ENCODE data around the gene MT1H. TPM values are rescaled to one million over a fixed set of nuclear protein-coding genes. Genes with fewer than 3 reads are reported as not detected.

MT1H gene
- total RNA-seq, 2 experiments from 2014 or later = 0.61 TPM; not detected in 1

GRCh38 chr16:56675685-56676210 is 6.1 kb downstream of the MT1H start:
- peaks cover 33% of the 10 kb centered on the region for H3K27me3 Mint-ChIP-seq
- ChIA-PET POLR2A (interaction anchor here (0.5 to 1.2 kb wide), 5 partner anchors 13 to 67 kb away, joined by 3 to 8 read pairs (median 5); partner anchors contain the start of genes MT1E and MT2A), CTCF (interaction anchor here (0.7 to 1.7 kb wide), 6 partner anchors 10 to 110 kb away, joined by 3 to 11 read pairs (median 4); no protein-coding TSS in a partner anchor)
- no peaks in the 10 kb centered on the region for H3K9me3 Mint-ChIP-seq (ENCODE audit: low read depth)
- peak overlapping the region; percentile 13 for H3K27ac Mint-ChIP-seq
- DNase-seq (peak; percentile 77), ATAC-seq (peak; percentile 60)
- H3K4me3 Mint-ChIP-seq = peak overlapping the region; percentile 47
- H3K4me1 Mint-ChIP-seq = peaks cover 12% of the 10 kb centered on the region
- H3K36me3 Mint-ChIP-seq (ENCODE audit: low read depth) = no peaks in the 10 kb centered on the region
- intact Hi-C loops (cut with DNase I, micrococcal nuclease) = no loop called here

- peaks cover 21% of the 10 kb centered on the region for H3K4me1 Mint-ChIP-seq
- ChIA-PET POLR2A (no interaction called here), CTCF (interaction anchor here (0.8 to 1.3 kb wide), 2 partner anchors 9 to 100 kb away, joined by 3 read pairs; partner anchors contain the start of gene MT1G)
- DNase-seq (no peak), ATAC-seq (no peak)
- intact Hi-C loops (cut with DNase I, micrococcal nuclease) = no loop called here
- H3K36me3 Mint-ChIP-seq (ENCODE audit: low read depth) = no peaks in the 10 kb centered on the region
- peaks cover 21% of the 10 kb centered on the region for H3K27me3 Mint-ChIP-seq
- H3K4me3 Mint-ChIP-seq = no peak overlapping the region
- no peaks in the 10 kb centered on the region for H3K9me3 Mint-ChIP-seq (ENCODE audit: low read depth)
- H3K27ac Mint-ChIP-seq = no peak overlapping the region
These were observed 7.9 kb downstream of the MT1H start for GRCh38 chr16:56677474-56677873.

GRCh38 chr16:56679078-56679730 is 9.6 kb downstream of the MT1H start:
- H3K27me3 Mint-ChIP-seq = peaks cover 12% of the 10 kb centered on the region
- intact Hi-C loops (cut with DNase I, micrococcal nuclease) = no loop called here
- peaks cover 29% of the 10 kb centered on the region for H3K4me1 Mint-ChIP-seq
- H3K9me3 Mint-ChIP-seq (ENCODE audit: low read depth) = no peaks in the 10 kb centered on the region
- no peak for DNase-seq
- H3K36me3 Mint-ChIP-seq (ENCODE audit: low read depth) = peaks cover 6% of the 10 kb centered on the region
- ATAC-seq = no peak
- no peak overlapping the region for H3K27ac Mint-ChIP-seq
- no peak overlapping the region for H3K4me3 Mint-ChIP-seq
- ChIA-PET POLR2A (interaction anchor here (1.0 kb wide), 1 partner anchor 71 kb away, joined by 4 read pairs; the partner anchor contains the start of gene MT2A), CTCF (interaction anchor here (1.0 to 1.6 kb wide), 4 partner anchors 11 to 88 kb away, joined by 3 to 6 read pairs (median 5); no protein-coding TSS in a partner anchor)

GRCh38 chr16:56679818-56680217 is 10.2 kb downstream of the MT1H start:
- Mint-ChIP-seq H3K4me1 (peaks cover 31% of the 10 kb centered on the region), H3K27me3 (peaks cover 7% of the 10 kb centered on the region), H3K36me3 (ENCODE audit: low read depth) (peaks cover 8% of the 10 kb centered on the region), H3K4me3 (no peak overlapping the region), H3K27ac (no peak overlapping the region), H3K9me3 (ENCODE audit: low read depth) (no peaks in the 10 kb centered on the region)
- CTCF ChIA-PET = interaction anchor here (0.9 to 1.6 kb wide), 2 partner anchors 11 to 29 kb away, joined by 3 to 5 read pairs; no protein-coding TSS in a partner anchor
- peak; percentile 47 for DNase-seq
- peak; percentile 31 for ATAC-seq
- intact Hi-C loops (cut with DNase I, micrococcal nuclease) = loop anchor here in 1 of 2 experiments (5.0 kb wide), 2 partner anchors 103 to 323 kb away; no protein-coding TSS in a partner anchor
- POLR2A ChIA-PET = no interaction called here

GRCh38 chr16:56681939-56682702 is 12.5 kb downstream of the MT1H start, which contains the start of gene MT1X:
TSS of gene MT1X (plus strand) at chr16:56682470. CDS start at chr16:56682541, 71 bp downstream.
- H3K27me3 Mint-ChIP-seq = no peaks in the 10 kb centered on the region
- H3K36me3 Mint-ChIP-seq (ENCODE audit: low read depth) = peaks cover 17% of the 10 kb centered on the region
- H3K27ac Mint-ChIP-seq = peak within 1 kb of the TSS; percentile 97
- intact Hi-C loops (cut with DNase I, micrococcal nuclease) = loop anchor here (1.0 to 5.0 kb wide), 13 partner anchors 13 to 325 kb away; partner anchors contain the start of genes MT1F (in 2 of the 2), MT1G (in 2 of the 2), MT2A (in 2 of the 2) and BBS2 (in 1 of the 2)
- H3K9me3 Mint-ChIP-seq (ENCODE audit: low read depth) = no peaks in the 10 kb centered on the region
- DNase-seq = peak; percentile 96
- POLR2A ChIA-PET = interaction anchor here (1.0 to 1.5 kb wide), 6 partner anchors 12 to 74 kb away, joined by 3 to 10 read pairs (median 6); partner anchors contain the start of genes MT1E, MT1F, MT1H and MT2A
- CTCF ChIA-PET = interaction anchor here (1.5 to 3.8 kb wide), 4 partner anchors 8 to 76 kb away, joined by 4 to 28 read pairs (median 8); no protein-coding TSS in a partner anchor
- peak within 1 kb of the TSS; percentile 89 for H3K4me3 Mint-ChIP-seq
- peaks cover 22% of the 10 kb centered on the region for H3K4me1 Mint-ChIP-seq
- ATAC-seq = peak; percentile 96

GRCh38 chr16:56682703-56683397 is 13.2 kb downstream of the MT1H start:
- H3K36me3 Mint-ChIP-seq (ENCODE audit: low read depth) = peaks cover 17% of the 10 kb centered on the region
- ATAC-seq = no peak
- peak overlapping the region; percentile 85 for H3K27ac Mint-ChIP-seq
- peak; percentile 24 for DNase-seq
- H3K27me3 Mint-ChIP-seq = no peaks in the 10 kb centered on the region
- H3K9me3 Mint-ChIP-seq (ENCODE audit: low read depth) = no peaks in the 10 kb centered on the region
- CTCF ChIA-PET = interaction anchor here (0.7 to 3.8 kb wide), 6 partner anchors 9 to 282 kb away, joined by 3 to 28 read pairs (median 6); no protein-coding TSS in a partner anchor
- intact Hi-C loops (cut with DNase I, micrococcal nuclease) = loop anchor here (1.0 to 5.0 kb wide), 13 partner anchors 14 to 326 kb away; partner anchors contain the start of genes MT1F (in 2 of the 2), MT1G (in 2 of the 2), MT2A (in 2 of the 2) and BBS2 (in 1 of the 2)
- H3K4me3 Mint-ChIP-seq = peak overlapping the region; percentile 89
- H3K4me1 Mint-ChIP-seq = peaks cover 22% of the 10 kb centered on the region
- POLR2A ChIA-PET = interaction anchor here (0.6 to 1.5 kb wide), 7 partner anchors 10 to 74 kb away, joined by 3 to 10 read pairs (median 4); partner anchors contain the start of genes MT1E, MT1F and MT2A

GRCh38 chr16:56683424-56684172 is 14.0 kb downstream of the MT1H start:
- Mint-ChIP-seq H3K36me3 (ENCODE audit: low read depth) (peaks cover 17% of the 10 kb centered on the region), H3K4me3 (peak overlapping the region; percentile 89), H3K4me1 (peaks cover 22% of the 10 kb centered on the region), H3K27ac (no peak overlapping the region), H3K27me3 (no peaks in the 10 kb centered on the region), H3K9me3 (ENCODE audit: low read depth) (no peaks in the 10 kb centered on the region)
- ChIA-PET POLR2A (interaction anchor here (0.6 to 1.5 kb wide), 4 partner anchors 11 to 75 kb away, joined by 3 to 10 read pairs (median 5); partner anchors contain the start of gene MT2A), CTCF (interaction anchor here (0.7 to 3.8 kb wide), 6 partner anchors 10 to 282 kb away, joined by 3 to 28 read pairs (median 6); no protein-coding TSS in a partner anchor)
- no peak for ATAC-seq
- no peak for DNase-seq
- intact Hi-C loops (cut with DNase I, micrococcal nuclease) = loop anchor here (2.0 to 5.0 kb wide), 3 partner anchors 15 to 326 kb away; partner anchors contain the start of genes MT1G (in 1 of the 2) and MT1H (in 1 of the 2)

- Mint-ChIP-seq H3K4me1 (peaks cover 22% of the 10 kb centered on the region), H3K36me3 (ENCODE audit: low read depth) (peaks cover 17% of the 10 kb centered on the region), H3K4me3 (no peak overlapping the region), H3K27ac (no peak overlapping the region), H3K27me3 (no peaks in the 10 kb centered on the region), H3K9me3 (ENCODE audit: low read depth) (no peaks in the 10 kb centered on the region)
- no peak for ATAC-seq
- intact Hi-C loops (cut with DNase I, micrococcal nuclease) = loop anchor here in 1 of 2 experiments (5.0 kb wide), 2 partner anchors 107 to 327 kb away; no protein-coding TSS in a partner anchor
- DNase-seq = no peak
- ChIA-PET POLR2A (no interaction called here), CTCF (interaction anchor here (0.8 to 3.8 kb wide), 3 partner anchors 8 to 24 kb away, joined by 4 to 28 read pairs (median 5); no protein-coding TSS in a partner anchor)
These were observed 14.8 kb downstream of the MT1H start for GRCh38 chr16:56684256-56684925.

GRCh38 chr16:56684926-56685590 is 15.4 kb downstream of the MT1H start:
- DNase-seq (no peak), ATAC-seq (no peak)
- Mint-ChIP-seq H3K4me1 (peaks cover 22% of the 10 kb centered on the region), H3K4me3 (no peak overlapping the region), H3K9me3 (ENCODE audit: low read depth) (no peaks in the 10 kb centered on the region), H3K36me3 (ENCODE audit: low read depth) (peaks cover 17% of the 10 kb centered on the region), H3K27me3 (no peaks in the 10 kb centered on the region), H3K27ac (no peak overlapping the region)
- ChIA-PET CTCF (interaction anchor here (0.8 to 3.8 kb wide), 3 partner anchors 9 to 24 kb away, joined by 4 to 28 read pairs (median 5); no protein-coding TSS in a partner anchor), POLR2A (no interaction called here)
- intact Hi-C loops (cut with DNase I, micrococcal nuclease) = loop anchor here in 1 of 2 experiments (5.0 kb wide), 2 partner anchors 108 to 328 kb away; no protein-coding TSS in a partner anchor
